Lower leg skin (tissue), 3 donors: ENCODE data around the gene GNAS.

ENCODE experiments used
- POLR2A ChIP-seq, 2 donors: fragments of 450-650 bp; IDR thresholded peaks; one replicate each; pipeline ENCODE4 v1.6.1; 2016 to 2017; ENCODE audit warnings: antibody characterized with exemption in 2 of 2, mild to moderate bottlenecking in 1 of 2, moderate library complexity in 1 of 2
- TF ChIP-seq, protein P1 (sequence below), 3 donors: fragments of 450-650 bp; IDR thresholded peaks; one replicate each; pipeline ENCODE4 v1.5.1; 2016; ENCODE audit warnings: antibody characterized with exemption in 3 of 3, mild to moderate bottlenecking in 3 of 3, moderate library complexity in 2 of 3

DNA sequence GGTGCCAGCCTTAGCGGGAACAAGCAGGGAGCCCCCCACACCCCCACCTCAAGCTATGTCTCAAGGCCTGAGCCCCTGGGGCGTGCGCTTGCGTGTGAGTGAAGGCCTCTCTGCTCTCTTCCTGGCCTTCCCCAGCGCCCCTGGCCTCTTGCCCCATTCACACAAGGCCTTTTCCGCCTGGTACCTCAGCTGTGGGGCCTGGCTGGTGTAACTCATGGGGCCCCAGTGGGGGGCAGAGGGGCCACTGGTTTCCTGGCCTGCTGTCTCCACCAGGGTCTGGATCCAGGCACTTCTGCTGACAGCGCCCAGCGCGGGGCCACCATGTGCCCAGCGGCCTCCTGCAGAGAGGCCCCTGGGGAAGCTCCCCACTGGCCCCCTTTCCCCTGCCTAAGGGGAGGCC is 36.5 kb upstream of the GNAS start:
- TF ChIP-seq, protein P1, sequence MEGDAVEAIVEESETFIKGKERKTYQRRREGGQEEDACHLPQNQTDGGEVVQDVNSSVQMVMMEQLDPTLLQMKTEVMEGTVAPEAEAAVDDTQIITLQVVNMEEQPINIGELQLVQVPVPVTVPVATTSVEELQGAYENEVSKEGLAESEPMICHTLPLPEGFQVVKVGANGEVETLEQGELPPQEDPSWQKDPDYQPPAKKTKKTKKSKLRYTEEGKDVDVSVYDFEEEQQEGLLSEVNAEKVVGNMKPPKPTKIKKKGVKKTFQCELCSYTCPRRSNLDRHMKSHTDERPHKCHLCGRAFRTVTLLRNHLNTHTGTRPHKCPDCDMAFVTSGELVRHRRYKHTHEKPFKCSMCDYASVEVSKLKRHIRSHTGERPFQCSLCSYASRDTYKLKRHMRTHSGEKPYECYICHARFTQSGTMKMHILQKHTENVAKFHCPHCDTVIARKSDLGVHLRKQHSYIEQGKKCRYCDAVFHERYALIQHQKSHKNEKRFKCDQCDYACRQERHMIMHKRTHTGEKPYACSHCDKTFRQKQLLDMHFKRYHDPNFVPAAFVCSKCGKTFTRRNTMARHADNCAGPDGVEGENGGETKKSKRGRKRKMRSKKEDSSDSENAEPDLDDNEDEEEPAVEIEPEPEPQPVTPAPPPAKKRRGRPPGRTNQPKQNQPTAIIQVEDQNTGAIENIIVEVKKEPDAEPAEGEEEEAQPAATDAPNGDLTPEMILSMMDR (IDR thresholded peaks at IDR 0.05), result no peak
- TF ChIP-seq POLR2A (IDR thresholded peaks at IDR 0.05), result no peak
